ENCODE measurements around the gene FGD5.

DNA sequence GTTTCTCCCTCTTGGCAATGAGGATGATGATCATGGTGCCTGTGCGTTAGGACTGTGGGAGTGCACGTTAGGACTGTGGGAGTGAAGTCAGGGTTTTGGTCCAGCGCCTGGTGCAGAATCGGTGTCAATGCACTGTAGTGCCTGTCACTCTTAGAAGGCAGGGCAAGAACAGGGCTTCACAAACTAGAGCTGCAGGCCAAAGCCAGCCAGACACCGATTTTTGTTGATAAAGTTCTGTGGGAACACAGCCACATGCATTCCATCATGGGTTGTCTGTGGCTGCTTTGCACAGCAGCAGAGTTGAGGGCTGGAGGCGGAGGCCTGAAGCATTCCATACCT lies 96.0 kb downstream of the FGD5 start:
- TF ChIP-seq, protein P1, sequence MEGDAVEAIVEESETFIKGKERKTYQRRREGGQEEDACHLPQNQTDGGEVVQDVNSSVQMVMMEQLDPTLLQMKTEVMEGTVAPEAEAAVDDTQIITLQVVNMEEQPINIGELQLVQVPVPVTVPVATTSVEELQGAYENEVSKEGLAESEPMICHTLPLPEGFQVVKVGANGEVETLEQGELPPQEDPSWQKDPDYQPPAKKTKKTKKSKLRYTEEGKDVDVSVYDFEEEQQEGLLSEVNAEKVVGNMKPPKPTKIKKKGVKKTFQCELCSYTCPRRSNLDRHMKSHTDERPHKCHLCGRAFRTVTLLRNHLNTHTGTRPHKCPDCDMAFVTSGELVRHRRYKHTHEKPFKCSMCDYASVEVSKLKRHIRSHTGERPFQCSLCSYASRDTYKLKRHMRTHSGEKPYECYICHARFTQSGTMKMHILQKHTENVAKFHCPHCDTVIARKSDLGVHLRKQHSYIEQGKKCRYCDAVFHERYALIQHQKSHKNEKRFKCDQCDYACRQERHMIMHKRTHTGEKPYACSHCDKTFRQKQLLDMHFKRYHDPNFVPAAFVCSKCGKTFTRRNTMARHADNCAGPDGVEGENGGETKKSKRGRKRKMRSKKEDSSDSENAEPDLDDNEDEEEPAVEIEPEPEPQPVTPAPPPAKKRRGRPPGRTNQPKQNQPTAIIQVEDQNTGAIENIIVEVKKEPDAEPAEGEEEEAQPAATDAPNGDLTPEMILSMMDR (IDR thresholded peaks at IDR 0.05): no peak
- TF ChIP-seq POLR2AphosphoS5 (IDR thresholded peaks at IDR 0.05) (no peak), POLR2A (IDR thresholded peaks at IDR 0.05) (no peak)

Data from stomach (tissue), 4 donors.